Stimulated activated CD4-positive, alpha-beta T cell treated with anti-CD3 and anti-CD28 coated beads, Interleukin-12 subunit alpha, Interleukin-12 subunit beta, amount 100 ng/mL, for 48 hours (primary cell): ENCODE results near the gene RRM2.

Experiments
- DNase-seq, 3 donors: peaks; one replicate each; pipeline ENCODE4 v3.0.0-alpha.2; 2020; ENCODE audit warnings: low read depth in 2 of 3, low spot score in 1 of 3

RRM2 gene

GRCh38 chr2:10170256-10170655 lies 47.7 kb downstream of the RRM2 start:
- DNase-seq: no peak

DNA sequence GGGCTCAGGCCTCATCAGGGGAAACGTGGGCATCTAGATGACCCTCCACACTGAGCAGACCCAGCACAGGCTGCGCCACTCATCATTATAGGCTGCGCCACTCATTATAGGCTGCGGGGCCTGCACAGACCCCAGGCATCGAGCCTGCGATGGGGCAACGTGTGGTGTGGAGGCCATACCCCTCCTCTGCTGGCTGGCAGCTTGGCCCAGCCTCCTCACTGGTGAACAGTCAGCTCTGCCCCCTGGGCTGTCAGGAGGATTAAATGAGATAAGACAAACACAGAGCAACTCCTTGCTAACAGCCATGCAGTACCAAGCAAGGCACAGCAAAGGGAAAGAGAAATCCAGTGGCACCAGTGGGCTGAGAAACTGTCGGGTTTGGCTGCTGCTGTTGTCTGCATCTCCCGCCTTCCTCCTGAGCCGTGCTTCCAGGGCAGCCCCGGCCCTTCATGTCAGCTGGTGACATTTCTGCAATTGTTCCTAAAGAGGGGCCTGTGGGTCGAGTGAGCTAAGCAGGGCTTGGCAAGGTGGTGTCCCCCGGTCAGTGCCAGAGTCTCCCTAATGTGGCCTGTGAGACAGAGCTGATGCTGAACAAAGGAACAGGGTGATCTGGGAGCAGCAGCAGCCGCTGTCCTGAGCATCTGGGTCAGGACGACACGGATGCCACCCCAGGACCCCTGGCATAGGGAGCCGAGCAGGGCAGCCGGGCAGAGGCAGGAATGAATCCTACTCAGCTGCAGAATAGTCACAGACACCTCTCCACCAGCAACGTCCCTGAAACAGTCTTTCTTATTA lies 48.7 kb downstream of the RRM2 start:
- DNase-seq: no peak

GRCh38 chr2:10172033-10172871 lies 49.7 kb downstream of the RRM2 start:
- no peak for DNase-seq

DNA sequence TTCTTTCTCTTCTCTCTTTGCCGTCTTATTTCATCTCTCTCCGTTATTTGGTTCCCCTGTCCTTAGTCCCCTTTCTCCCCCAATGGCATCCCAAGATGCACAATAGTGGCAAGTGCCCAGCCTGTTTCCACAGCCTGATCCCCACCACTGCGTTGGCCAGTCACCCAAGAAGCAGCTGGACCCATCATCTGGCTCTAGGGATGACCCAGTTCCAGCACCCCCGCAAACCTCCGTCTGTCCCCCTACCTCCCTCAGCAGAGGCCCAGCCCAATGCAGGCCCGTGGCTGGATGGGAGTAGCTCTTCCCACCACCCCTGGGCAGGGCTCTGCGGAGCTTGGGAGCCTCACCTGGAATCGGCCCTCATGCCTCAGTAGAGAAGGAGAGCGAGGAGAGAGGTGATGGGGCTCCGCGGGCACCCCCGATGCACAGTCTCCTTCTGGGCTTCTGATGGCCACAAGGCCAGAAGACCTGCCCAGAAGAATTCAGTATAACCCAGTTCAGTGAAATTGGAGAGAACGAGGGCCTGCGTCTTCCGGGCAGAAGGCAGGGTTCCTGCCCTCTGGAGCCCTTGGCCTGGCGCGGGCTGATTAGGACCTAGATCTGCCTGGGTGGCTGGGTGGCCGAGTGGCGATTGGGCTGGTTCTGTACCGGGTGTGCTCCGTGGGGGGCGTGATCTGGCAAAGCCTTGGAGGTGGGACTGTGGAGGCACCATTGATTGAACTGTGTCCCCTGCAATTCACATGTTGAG lies 50.9 kb downstream of the RRM2 start:
- no peak for DNase-seq

DNA sequence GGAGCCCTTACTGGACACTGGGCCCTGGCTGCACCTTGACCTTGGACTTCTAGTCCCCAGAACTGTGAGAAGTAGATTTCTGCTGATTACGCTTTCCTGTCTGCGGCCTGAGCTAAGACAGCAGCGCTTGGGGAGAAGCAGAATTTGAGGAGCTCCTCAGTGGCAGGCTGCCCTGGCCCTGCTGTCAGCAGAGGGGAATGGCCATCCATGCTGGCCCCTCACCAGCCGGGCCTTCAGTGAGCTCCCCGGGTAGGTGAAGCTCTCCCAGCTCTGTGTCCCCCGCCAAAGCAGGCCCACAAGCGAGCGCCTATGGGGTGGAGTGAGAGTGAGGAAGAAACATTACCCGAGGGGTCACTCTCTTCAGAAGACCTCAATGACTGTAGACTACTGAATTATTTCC lies 51.6 kb downstream of the RRM2 start:
- DNase-seq: no peak

GRCh38 chr2:10175441-10175840 lies 52.9 kb downstream of the RRM2 start:
- DNase-seq: no peak

- DNase-seq: no peak
Observed at GRCh38 chr2:10178751-10179150, 56.2 kb downstream of the RRM2 start.

DNA sequence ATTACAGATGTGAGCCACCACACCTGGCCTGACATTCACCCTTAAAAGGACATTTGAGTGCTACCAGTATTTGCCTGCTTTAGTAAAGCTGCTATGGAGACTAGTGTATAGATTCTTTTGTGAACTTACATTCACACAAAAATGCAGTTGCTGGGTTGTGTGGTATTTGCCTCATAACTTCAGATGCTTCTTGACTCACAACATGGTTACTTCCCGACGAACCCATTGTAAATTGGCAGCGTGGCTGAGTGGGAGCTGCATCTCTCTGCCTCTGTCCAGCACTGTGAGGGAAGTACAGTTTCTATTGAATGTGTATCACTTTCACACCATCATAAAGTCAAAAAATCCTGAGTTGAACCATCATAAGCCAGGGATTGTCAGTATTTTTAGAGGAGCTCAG lies 56.9 kb downstream of the RRM2 start:
- no peak for DNase-seq

- no peak for DNase-seq
Observed at GRCh38 chr2:10180229-10180628, 57.7 kb downstream of the RRM2 start.
